ENCODE results near the gene AVPR1B.

GRCh38 chr1:206133751-206134415 is 16.7 kb upstream of the AVPR1B start:
- TF ChIP-seq CTCF (IDR thresholded peaks at IDR 0.05): no peak
- no peak for TF ChIP-seq POLR2A (IDR thresholded peaks at IDR 0.05)
- TF ChIP-seq EP300 (IDR thresholded peaks at IDR 0.05): no peak

Data from stomach (tissue), 4 donors.